Activated T-helper 1 cell treated with Interleukin-2 at 50 U/mL for 16 hours (primary cell): Measurements from ENCODE around the gene SCRN1.

Experiments used
- DNase-seq: peaks from one replicate; pipeline ENCODE4 v3.0.0-alpha.2; 2020; ENCODE audit warnings: low read depth

Gene SCRN1

DNA sequence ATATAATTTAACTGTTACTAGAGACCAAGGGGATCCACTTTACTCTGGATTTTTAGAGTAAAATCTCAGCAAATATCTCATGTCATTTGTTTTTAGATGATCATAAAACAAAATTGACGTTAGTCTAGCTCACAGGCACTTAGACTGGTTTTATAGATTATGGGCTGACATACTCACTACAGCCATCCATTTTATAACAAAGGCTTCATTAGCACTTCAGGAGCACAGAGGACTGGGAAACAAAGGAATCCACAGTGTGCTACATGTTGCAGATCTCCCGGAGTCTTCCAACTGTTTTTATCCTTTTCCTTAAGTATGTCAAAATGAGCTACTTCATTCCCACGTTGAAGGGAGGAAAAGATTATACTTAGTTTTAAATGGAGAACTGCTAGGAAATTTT is 15.9 kb upstream of the SCRN1 start:
- no peak for DNase-seq

DNA sequence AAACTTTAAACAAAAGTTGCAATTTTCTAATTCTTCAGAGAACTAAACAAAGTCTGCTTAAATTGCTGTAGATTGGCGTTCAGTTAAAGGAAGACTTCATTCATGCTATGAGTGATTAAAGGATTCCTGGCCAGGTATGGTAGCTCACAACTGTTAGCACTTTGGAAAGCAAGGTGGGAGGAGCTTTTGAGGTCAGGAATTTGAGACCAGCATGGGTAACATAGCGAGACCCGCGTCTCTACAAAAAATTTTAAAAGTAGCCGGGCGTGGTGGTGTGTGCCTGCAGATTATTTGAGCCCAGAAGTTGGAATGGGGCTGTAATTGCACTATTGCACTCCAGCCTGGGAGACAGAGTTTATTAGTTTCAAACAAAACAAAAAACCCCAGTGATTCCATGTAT is 13.5 kb upstream of the SCRN1 start:
- no peak for DNase-seq

DNA sequence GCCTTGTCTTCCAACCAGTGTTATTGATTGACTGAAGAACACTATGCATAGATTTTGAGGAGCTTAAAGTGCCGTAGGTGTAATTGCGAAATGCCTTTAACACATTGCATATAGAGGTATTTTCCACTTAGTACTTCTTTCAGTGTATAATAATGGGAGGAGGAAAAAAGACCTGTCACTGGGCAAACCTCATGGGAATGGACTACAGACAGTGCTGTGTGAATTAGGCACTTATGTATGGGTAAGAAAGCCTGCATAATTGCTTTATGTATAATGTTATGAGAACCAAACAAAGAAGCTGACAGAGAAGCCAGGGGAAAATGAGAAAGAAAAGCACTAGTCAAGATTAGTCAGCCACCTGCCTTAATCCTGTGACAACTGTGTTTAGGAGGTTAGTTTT is 12.4 kb upstream of the SCRN1 start:
- DNase-seq = no peak

DNA sequence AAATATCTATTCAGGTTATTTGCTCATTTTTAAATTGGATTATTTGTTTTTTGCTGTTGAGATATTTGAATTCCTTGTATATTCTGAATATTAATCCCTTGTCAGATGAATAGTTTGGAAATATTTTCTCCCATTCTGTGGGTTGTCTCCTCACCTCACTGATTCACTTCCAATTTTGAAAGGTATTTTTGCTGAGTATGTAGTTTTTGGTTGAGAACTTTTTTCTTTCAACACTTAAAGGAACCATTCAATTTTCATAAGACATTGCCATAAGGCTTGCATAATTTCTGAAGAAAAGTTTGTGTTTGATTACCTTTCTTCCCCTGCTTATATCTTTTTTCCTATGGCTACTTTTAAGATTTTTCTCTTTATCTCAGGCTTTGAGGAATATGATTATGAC is 8.9 kb upstream of the SCRN1 start:
- DNase-seq = no peak

DNA sequence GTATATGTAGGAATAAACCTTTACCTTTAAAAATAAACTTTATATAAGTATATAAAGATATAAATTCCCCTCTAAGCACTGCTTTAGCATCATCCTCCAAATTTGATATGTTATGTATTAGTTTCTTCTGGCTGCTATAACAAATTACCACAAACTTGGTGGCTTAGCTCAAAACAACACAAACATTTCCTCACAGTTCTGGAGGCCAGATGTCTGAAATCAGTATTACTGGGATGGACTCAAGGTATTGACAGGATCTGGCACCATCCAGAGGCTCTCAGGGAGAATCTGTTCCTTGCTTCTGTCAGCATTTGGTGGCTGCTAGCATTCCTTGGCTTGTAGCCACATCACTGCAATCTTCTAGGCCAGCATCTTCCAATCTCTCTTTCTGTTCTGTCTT is 6.7 kb upstream of the SCRN1 start:
- no peak for DNase-seq

DNA sequence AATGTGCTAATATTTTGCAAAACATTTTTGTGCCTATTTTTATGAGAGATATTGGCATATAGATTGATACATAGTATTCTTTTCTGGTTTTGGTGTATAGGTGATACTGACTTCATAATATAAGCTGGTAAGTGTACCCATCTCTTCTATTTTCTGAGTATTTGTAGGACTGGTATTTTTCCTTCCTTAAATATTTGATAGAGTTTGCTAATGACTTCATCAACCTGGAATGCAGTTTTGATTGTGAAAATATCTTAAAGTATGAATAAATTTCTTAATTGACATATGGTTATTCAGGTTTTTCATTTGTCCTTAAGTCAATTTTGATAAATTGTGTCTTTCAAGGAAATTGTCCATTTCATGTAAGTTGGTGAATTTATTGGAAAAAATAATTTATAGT is 6.1 kb upstream of the SCRN1 start:
- no peak for DNase-seq

DNA sequence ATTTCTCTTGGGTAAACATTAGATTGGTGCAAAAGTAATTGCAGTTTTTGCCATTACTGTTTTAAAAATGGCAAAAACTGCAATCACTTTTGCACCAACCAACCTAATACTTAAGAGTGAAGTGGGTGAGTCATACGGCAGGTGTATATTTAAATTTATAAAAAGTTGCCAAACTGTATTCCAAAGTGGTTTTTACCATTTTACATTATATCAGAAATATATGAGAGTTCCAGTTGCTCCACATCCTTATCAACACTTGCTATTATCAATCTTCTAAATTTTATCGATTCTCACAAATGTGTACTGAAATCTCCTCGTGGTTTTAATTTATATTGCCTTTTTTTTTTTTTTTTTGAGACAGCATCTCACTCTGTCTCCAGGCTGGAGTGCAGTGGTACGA is 3.5 kb upstream of the SCRN1 start:
- no peak for DNase-seq

DNA sequence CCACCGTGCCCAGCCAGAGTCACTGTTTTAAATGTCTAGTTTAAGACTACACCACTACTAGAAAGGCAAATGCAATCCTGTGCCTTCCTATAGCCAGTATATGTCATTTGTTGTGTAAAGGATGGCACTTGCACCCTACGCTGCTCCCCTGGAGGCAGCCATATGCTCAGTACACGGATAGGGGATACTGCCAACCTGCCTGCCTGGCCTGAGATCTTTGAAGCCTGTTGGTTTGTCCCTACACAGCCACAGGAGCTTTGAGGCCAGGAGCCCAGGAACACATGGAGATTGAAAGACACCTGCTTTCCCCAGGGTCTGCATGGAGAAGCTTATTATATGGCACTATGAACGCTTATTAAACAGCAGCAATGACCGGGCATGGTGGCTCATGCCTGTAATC is 2.3 kb upstream of the SCRN1 start:
- no peak for DNase-seq

DNA sequence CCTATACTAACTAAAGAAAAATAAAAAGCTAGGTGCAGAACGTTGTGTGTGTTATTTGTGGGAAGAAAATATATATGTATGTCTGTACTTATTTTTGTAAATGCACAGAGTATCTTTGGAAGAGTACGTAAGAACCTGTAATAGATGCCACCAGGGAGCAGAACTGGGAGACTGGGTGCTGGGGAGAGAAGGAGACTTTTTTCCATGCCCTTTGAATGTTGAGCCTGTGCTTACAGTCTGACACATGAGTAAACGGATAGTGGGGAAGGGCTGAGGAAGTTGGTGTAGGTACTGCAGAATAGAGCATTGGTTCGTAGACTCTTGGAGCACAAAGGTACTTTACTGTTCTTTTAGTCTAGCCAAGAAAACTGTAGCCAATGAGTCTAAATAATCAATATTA is 1.3 kb upstream of the SCRN1 start:
- DNase-seq = no peak

DNA sequence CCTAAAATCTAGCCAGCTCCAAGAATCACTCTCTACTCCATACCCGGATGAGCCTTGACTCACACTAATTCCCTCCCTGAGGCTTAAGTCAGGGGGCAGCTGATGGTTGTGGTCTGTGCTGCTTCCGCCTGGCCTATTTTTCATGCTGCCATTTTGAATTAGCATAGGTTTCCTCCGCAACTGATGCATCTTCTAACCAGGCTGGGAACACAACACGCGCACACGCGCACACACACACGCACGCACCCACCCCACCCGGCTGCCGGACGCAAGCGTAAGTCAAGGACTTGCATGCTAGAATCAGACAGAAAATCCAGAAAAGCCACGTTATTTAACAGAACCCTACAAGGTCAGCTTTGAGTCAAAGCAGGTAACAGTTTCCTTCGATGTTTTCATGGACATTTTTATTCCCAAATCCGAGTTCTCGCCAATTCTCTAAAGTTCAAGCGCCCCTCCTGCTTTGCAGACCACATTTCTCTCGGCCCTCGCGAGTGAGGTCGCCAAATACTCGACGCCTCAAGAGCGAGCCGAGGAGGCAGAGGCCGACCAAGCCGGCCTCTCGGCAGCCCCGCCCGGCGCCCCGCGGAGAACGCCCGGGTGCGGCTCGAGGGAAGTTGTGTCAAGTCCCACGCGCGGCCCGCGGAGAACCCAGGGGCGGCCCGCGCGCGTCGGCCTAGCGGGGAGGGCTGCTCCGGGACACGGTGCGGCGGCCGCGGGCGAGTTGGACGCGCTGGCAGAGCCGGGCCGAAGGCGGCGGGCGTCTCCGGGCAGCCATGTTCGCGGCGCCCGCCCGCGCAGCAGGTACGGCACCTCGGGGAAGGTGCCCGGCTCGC is 961 bp downstream of the SCRN1 start:
- peak; percentile 3 for DNase-seq

DNA sequence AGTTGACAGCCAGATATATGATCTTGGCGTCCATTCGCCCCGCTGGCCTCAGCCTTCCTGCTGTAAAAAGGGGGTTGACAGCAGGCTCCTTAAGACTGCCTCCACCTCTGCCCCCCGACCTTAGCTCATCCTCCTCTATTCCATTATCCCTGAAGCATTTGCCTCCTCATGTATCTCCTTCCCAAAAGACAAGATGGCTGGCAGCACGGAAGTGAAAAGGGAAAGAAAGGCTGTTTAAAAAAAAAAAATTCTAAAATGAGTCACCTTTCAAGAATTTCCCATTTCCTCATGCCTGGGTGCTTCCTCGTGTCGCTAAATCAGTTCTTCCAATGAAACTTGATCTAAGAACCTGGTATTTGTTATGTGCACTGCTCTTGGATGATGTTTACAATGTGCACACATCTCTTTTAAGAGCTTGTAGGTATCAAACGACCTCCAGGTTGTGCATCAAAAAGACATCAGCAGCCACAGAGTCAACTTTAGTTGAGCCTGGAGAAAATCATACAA is 1.7 kb downstream of the SCRN1 start:
- no peak for DNase-seq

DNA sequence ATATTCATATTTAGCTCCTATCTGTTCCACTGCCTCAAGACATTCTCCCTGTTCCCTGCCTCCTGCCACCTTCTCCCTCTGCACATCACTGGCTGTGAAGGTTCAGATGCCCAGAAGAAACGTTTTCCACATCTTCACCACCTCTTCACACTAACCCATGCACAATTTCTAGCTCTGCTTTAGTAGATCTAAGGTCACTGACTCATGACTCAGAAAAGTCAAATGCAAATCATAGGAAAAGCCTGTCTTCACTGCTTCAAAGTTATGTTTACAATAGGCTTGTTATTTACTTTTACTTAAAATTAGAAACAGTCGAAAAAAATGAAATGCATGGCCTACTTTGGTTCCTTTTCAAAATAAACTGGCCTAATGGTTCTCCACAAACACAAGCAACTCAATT is 2.5 kb downstream of the SCRN1 start:
- no peak for DNase-seq

DNA sequence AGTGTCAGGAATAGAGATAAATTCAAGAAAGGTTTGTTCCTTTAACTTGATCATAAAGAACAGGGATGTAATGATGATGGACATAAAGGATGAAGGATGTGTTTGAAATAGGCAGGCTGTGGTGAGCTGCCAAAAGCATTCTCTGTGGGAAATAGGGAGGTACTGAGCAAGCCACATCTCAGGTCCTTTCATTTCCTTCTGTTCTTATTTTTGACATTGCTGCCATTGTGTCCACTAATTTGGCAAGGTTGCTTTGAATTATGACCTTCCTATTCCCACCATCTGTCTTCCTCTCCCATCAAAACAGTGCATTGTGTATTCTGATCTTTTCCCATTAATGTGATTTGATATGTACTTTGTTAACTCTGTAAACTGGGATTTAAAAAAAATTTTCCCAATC is 9.4 kb downstream of the SCRN1 start:
- DNase-seq = no peak

DNA sequence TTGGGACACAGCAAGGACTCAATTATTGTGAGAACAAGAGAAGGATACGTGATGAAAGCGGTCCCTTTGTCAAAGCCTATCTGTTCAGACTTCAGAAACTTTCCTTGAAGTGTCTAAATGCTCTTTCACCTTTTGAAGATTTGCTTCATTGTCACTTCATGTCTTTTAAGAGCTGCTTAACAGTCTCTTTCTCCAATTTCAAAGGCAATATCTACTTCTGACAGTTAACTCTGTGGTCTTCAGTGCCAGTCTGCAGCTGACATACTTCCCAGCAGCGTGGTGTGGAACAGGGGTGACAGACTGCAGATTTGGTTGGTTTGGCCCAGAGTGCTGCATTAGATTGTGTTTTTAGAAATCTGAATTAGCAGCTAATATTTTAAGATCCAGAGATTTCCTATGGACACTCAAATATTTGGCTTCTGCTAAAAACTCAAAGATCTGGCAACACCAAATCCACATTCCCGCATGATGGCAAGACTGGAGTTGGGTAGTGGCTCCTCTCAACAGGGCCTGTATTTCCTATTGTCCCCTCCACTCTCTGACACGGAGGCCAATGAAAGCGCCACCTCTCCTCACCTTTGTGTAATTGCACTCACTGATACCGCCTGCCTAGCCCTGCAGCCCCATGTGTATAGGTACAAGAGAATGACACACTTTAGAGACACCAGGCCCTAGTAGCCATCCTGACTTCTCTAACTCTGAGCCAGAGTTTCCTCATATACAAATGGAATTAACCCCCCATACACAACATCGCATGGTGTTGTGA is 11.5 kb downstream of the SCRN1 start:
- DNase-seq = no peak

DNA sequence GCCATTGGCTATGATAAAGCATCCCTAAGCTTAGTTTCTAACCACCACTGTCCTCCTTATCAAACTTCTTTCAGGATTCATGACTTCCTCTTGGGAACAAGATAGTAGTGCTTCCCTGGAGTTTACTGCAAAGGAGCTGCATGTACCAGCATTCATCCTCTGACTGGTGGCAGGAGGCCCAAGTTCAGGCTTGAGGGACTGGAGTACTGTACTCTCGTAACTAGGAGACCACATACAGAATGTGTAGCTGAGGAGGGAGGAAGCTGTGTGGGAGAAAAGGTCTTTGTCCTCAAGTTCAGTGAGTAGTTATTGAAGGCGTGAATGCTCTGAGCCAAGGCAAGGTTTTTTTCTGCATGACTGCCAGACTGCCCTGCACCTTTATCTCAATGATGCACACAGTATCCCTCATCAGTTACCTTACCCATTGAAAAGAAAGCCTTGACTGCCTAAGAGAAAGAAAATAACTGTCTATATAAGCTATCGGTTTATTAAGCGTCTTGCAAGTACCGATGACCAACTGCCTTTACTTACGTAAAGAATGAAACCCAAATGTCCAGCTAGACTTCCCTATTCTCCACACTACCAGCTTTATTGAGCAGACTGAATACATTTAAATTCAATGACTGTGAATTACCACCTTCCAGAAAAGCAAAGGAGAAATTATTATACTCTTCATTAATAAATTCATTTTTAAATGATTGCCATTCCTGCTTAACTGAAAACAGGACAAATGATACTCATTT is 12.8 kb downstream of the SCRN1 start:
- no peak for DNase-seq

DNA sequence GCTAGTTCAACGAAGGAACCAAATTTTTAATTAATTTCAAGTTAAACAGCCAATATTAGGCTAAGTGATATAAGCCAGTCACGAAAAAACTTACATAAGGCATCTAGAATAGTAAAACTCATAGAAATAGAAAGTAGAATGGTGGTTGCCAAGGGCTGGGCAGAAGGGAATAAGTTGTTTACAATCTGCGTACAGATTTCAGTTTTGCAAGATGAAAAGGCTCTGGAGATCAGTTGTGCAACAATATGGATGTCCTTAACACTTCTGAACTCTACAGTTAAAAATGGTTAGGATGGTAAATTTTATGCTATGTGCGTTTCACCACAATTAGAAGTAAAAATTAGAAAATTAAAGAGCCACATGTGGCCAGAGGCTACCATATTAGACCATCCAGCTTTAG is 13.3 kb downstream of the SCRN1 start:
- DNase-seq = no peak

DNA sequence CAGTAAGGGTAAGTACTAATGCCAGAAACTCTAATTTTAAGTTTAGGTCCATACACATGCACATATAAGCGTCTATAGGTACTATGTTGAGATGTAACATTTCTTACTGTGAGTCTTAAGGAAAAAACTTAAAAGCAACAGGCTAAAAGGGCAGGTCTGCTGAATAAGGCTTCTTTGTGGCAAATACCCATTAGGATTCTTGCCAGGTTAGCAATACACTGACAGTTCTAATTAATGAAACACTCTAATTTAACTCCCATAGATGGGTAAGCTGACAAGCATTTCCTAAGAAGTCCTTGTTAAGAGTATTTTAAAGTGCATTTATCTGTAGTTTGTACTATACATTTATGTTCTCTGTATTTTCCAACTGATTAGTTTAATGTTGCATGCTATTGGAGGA is 14.0 kb downstream of the SCRN1 start:
- no peak for DNase-seq

DNA sequence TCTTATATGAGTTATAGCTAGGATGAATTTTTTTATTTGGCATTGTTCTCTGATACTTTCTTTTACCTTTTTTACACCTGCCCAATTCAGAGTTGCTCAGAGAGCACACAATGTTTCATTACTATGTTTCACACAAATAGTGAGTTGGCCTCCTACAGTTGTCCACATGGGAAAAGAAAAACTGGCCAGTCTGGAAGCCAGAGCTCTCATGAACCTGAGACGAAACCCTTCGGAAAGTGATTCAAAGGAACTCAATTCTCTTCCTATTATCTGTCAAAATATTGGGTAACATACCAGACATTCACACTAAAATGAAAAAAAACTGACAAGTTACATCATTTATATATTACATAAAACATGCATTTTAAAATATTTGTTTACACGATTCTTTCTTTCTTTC is 15.3 kb downstream of the SCRN1 start:
- no peak for DNase-seq

DNA sequence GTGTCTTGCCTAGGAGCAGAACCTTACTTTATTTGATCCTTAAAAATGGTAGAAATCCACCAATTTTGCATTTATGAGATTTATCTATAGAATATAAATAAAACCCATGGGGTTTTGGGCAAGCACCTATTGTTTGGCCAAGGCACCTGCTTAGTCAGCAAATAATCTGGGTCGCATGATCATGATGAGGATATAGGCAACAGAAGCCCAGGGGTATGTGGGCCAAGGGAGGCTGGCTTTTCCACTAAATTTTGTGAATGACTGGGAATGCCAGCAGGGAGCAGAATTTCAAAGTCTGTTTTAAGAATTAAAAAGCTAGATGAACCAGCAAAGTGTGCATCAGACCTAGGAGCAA is 17.3 kb downstream of the SCRN1 start:
- no peak for DNase-seq

DNA sequence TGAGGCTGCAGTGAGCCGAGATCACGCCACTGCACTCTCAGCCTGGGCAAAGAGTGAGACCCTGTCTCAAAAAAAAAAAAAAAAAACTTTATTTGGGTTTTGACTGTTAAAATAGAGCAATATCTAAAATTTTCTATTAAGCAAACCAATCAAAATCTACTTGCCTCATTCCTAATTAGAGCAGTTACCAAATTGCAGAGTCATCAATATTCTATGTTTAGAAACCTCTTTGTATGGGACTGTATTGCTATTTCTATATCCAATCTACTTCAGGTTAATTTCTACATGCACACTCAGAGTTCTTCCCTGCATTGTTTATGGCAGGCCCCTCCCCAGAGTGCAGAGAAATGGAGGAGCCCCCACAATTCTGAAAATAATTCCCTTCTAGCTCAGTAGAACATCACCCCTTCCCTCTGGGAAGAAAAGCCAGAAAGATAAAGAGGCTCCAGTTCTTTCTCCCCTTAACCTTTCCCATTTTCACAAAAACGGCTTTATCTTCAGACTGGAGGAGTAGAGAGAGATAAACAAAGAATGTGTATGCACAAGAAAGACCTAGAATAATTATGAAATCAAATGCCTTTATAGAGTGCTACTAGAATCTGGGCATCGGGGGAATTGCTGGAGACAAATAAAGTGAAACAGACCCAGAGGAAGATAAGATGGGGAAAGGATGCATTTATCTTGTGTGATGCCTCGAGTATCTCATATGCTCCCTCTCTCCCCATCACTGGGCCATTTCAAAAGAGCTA is 17.9 kb downstream of the SCRN1 start:
- no peak for DNase-seq

DNA sequence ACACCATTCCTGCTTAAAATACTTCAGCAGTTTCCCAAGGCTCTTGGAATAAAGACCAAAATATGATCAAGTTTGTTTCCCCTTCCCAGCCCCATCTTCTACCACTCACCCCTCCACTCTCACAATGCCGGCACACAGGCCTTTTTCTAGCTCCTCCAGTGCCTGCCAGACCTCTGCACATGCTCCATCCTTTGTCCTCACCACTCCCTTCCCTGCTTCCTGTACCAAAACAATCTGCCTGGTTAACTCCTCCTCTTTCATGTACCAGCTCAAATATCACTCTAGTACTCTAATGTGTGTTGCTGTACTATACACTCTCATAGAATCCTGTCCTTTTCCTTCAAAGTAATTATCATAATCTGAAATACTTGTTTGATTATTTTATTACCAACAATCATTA is 19.4 kb downstream of the SCRN1 start:
- DNase-seq = no peak

DNA sequence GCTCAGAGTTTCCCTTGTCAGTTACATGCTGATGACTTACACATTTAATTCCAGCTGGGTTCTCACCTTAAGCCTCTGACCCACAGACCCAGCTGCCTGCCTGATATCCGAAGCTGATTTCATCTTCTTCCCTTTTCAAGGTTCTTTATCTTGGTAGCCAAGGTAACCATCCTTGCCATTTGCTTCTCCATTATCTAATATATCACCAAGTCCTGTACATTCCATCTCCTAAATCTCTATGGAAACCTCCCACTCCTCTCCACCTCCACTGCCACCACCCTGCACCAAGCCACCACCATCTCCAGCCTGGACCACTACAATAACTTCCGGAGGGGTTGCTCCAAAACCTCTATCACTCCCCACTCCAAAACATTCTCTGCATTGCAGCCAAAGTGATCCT is 19.9 kb downstream of the SCRN1 start:
- DNase-seq = no peak
